ENCODE measurements around the gene TAS2R50. TPM values are rescaled to one million over a fixed set of nuclear protein-coding genes. Genes with fewer than 3 reads are reported as not detected.

Gene TAS2R50
- total RNA-seq, 1 experiment from 2014 or later: 0.18 TPM

DNA sequence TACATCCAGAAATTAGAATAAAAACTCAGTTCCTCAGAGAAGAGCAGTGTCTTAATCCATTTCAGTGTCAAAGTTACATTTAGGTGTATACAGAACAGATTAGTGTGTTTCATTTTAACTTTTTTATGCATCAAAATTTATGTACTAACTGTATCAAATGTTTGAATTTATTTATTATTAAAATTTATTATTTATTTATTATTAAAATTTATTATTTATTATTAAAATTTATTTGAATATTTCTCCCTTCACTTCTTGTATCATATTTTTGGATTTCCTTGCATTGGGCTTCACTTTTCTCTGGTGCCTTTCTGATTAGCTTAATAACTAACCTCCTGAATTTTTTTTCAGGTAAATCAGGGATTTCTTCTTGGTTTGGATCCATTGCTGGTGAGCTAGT lies 45.3 kb downstream of the TAS2R50 start:
- DNase-seq (ENCODE audit: low read depth, low spot score) (no peak), ATAC-seq (no peak)
- no peak overlapping the region for H3K27ac ChIP-seq (ENCODE audit: low read length)
- no peaks in the 10 kb centered on the region for H3K4me1 ChIP-seq (ENCODE audit: control insufficient read depth, insufficient read depth, low read length)
- ChIA-PET POLR2A (no interaction called here), CTCF (no interaction called here)
- no peaks in the 10 kb centered on the region for H3K27me3 ChIP-seq (ENCODE audit: control insufficient read depth, insufficient read depth, low read length)
- no peaks in the 10 kb centered on the region for H3K9me3 ChIP-seq (ENCODE audit: control insufficient read depth, insufficient read depth, low read depth, low read length)
- H3K4me3 ChIP-seq (ENCODE audit: low read depth in 2 of 2, low read length in 2 of 2): no peak overlapping the region
- in situ Hi-C loops (cut with HindIII; ENCODE audit: low pct_unique_long_range_greater_than_20kb, low sequenced_read_pairs) (no loop called here), intact Hi-C loops (cut with micrococcal nuclease; ENCODE audit: unreplicated experiment) (no loop called here)
- no peaks in the 10 kb centered on the region for H3K36me3 ChIP-seq (ENCODE audit: control insufficient read depth, insufficient read depth, low read length)
- no peak for TF ChIP-seq TCF7L2 (IDR thresholded peaks at IDR 0.05; ENCODE audit: low read depth, low read length)
- no peak for TF ChIP-seq REST (IDR thresholded peaks at IDR 0.05; ENCODE audit: insufficient read depth in 1 of 2, low read depth in 2 of 2, low read length in 1 of 2)
- TF ChIP-seq SIN3A (IDR thresholded peaks at IDR 0.05; ENCODE audit: borderline replicate concordance, insufficient read depth, low read depth, low read length): no peak
- no TSS peak for BruUV-seq (replicated peaks)

GRCh38 chr12:10940389-10940788 lies 46.3 kb downstream of the TAS2R50 start:
- ChIA-PET CTCF (no interaction called here), POLR2A (no interaction called here)
- ATAC-seq (no peak), DNase-seq (ENCODE audit: low read depth, low spot score) (no peak)
- Histone ChIP-seq H3K27me3 (ENCODE audit: control insufficient read depth, insufficient read depth, low read length) (no peaks in the 10 kb centered on the region), H3K4me3 (ENCODE audit: low read depth in 2 of 2, low read length in 2 of 2) (no peak overlapping the region), H3K27ac (ENCODE audit: low read length) (no peak overlapping the region), H3K9me3 (ENCODE audit: control insufficient read depth, insufficient read depth, low read depth, low read length) (no peaks in the 10 kb centered on the region), H3K4me1 (ENCODE audit: control insufficient read depth, insufficient read depth, low read length) (no peaks in the 10 kb centered on the region), H3K36me3 (ENCODE audit: control insufficient read depth, insufficient read depth, low read length) (no peaks in the 10 kb centered on the region)
- intact Hi-C loops (cut with micrococcal nuclease; ENCODE audit: unreplicated experiment): no loop called here
- BruUV-seq (replicated peaks): no TSS peak
- no peak for TF ChIP-seq TCF7L2 (IDR thresholded peaks at IDR 0.05; ENCODE audit: low read depth, low read length)
- TF ChIP-seq SIN3A (IDR thresholded peaks at IDR 0.05; ENCODE audit: borderline replicate concordance, insufficient read depth, low read depth, low read length): no peak
- TF ChIP-seq POLR2AphosphoS5 (IDR thresholded peaks at IDR 0.05; ENCODE audit: low read depth, low read length): no peak
- TF ChIP-seq REST (IDR thresholded peaks at IDR 0.05; ENCODE audit: insufficient read depth in 1 of 2, low read depth in 2 of 2, low read length in 1 of 2): no peak
- TF ChIP-seq CTCF (IDR thresholded peaks at IDR 0.05): no peak
- in situ Hi-C loops (cut with HindIII; ENCODE audit: low pct_unique_long_range_greater_than_20kb, low sequenced_read_pairs): no loop called here
